Epithelial cell of esophagus (primary cell): Measurements from ENCODE around the gene IL4I1.

ENCODE experiments used
- DNase-seq: peaks from one replicate; pipeline ENCODE4 v3.0.0; 2010; ENCODE audit warnings: low read depth
- H3K4me3 ChIP-seq: 2 replicates; pipeline ENCODE4 v1.5.1; 2011; ENCODE audit warnings: mild to moderate bottlenecking, low read length, control low read depth
- CTCF ChIP-seq: IDR thresholded peaks from 2 replicates; pipeline ENCODE4 v1.5.1; 2011; ENCODE audit warnings: low read depth, mild to moderate bottlenecking, low read length, control low read depth, inconsistent platforms; ENCODE audit not compliant: insufficient read depth; ENCODE audit errors: missing control alignments

IL4I1 gene

GRCh38 chr19:49857061-49857837 is 39.4 kb downstream of the IL4I1 start:
- H3K4me3 ChIP-seq, result no peak overlapping the region
- TF ChIP-seq CTCF, result no peak
- DNase-seq, result no peak

DNA sequence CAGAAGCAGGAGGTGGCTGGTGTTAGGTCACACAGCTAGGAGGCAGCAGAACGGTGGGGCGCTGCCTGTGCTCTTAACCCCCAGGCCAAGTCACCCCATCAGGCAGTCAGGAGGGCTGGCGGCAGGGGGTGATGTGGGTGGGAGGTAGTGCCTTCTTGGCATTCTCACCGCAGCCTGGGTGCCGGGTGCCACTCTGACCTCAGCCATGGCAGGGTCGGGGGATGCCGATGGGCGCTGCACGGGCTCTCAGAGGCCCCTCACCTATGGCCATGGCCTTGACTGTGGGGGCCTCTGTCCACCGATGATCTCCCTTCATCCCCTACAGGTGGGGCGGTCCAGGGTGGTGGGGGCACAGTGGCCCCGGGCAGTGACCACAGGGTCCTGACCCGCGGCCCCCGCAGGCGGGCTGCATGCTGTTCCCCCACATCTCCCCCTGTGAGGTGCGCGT is 40.1 kb downstream of the IL4I1 start:
- TF ChIP-seq CTCF, result no peak
- no peak for DNase-seq
- no peak overlapping the region for H3K4me3 ChIP-seq

DNA sequence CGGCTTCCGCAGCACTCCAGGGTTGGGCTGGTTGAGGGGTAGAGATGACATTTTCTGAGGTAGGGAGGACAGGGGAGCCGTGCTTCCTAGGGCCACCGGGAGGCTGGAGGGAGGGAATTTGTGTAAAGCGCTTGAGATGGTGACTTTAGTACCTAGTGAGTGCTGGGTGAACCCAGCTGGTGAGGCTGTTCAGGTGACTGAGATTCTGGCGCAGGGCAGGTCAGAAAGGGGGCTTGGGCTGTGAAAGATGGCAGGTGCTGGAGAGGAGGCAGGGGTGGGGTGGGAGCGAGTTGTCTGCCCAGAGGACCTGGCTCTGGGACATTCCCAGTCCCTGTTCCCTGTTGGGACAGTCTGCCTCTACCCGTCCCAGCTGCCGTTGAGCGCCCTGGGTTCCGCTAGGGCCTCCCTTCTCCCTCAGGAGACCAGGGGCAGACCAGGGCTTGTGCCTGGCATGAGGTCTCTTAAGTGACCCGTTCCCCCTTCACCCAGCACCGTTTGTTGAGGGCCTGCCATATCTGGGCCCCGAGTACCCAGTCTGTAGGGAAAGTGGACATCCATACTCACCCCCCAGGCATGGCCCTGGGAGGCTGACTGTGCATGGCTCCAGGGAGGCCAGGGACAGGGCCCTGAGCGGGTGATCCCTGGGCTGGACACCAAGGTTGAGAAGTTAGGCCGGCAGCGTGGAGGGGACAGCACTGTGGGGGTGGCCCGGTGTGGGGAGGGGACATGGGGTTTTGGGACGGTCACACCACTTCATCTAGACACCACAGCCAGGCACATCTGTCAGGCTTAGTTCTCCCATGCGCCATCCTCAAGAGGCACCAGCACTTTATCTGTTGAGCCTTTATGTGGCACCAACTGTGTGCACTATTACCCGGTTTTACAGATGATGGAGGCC is 40.8 kb downstream of the IL4I1 start:
- DNase-seq, result no peak
- no peak overlapping the region for H3K4me3 ChIP-seq
- no peak for TF ChIP-seq CTCF

GRCh38 chr19:49855277-49855675 is 41.4 kb downstream of the IL4I1 start:
- TF ChIP-seq CTCF, result no peak
- no peak overlapping the region for H3K4me3 ChIP-seq
- no peak for DNase-seq

- no peak overlapping the region for H3K4me3 ChIP-seq
- DNase-seq, result no peak
- TF ChIP-seq CTCF, result no peak
Measured at GRCh38 chr19:49854378-49855263, 42.1 kb downstream of the IL4I1 start.

DNA sequence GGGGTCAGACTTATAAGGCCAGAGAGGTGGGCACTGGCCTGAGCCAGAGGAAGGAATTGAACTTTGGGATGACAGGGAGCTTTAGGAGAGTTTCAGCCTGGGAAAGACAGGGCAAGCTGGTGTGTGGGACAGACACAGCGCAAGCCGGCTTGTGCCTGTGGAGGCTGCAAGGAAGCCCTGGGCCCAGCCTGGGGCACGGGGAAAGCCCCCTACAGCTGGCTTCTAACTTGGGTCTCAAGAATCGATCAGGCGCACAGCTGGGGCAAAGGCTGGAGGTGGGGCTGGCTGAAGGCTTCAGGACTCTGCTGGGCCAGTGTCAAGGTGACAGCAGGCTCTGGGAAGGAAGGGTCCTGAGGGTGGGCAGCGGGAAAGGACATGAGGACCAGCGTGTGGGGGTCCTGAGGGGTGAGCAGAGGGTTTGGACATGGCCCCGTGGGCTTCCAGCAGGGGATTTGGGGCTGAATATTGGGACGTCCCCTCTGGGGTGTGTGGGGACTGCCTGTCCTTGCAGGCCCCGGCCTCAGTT is 42.8 kb downstream of the IL4I1 start:
- TF ChIP-seq CTCF, result no peak
- DNase-seq, result no peak
- no peak overlapping the region for H3K4me3 ChIP-seq
